Psoas muscle (tissue), 8 donors: ENCODE results near the gene THTPA. TPM values are rescaled to one million over a fixed set of nuclear protein-coding genes. Genes with fewer than 3 reads are reported as not detected.

Experiments used
- ATAC-seq, 4 donors: fragments of 200-7000 bp; cut with Tn5 transposase; one replicate each; pipeline ENCODE4 v1.9.1; 2020; ENCODE audit warnings: moderate library complexity in 3 of 4, mild to moderate bottlenecking in 2 of 4
- DNase-seq, 2 donors: peaks; one replicate each; pipeline ENCODE4 v3.0.0-alpha.2; 2020
- H3K27ac ChIP-seq: fragments of 200-600 bp; one replicate; pipeline ENCODE4 v1.8.0; 2022
- H3K27me3 ChIP-seq, 3 donors: fragments of 200-600 bp in 1 of 3; one replicate each; pipeline versions ENCODE4 v1.6.1 to v1.8.0; 2013 to 2022; ENCODE audit warnings: low read length in 2 of 3, mild to moderate bottlenecking in 2 of 3, moderate library complexity in 1 of 3; ENCODE audit not compliant: insufficient read depth in 3 of 3
- H3K36me3 ChIP-seq, 2 donors: fragments of 200-600 bp in 1 of 2; one replicate each; pipeline versions ENCODE4 v1.6.1 to v1.8.0; 2013 to 2022; ENCODE audit warnings: low read depth in 1 of 2, mild to moderate bottlenecking in 1 of 2, moderate library complexity in 1 of 2; ENCODE audit not compliant: insufficient read depth in 1 of 2
- H3K4me1 ChIP-seq: fragments of 200-600 bp; one replicate; pipeline ENCODE4 v1.8.0; 2022
- H3K4me3 ChIP-seq: fragments of 200-600 bp; one replicate; pipeline ENCODE4 v1.8.0; 2022; ENCODE audit warnings: mild to moderate bottlenecking
- H3K9me3 ChIP-seq: fragments of 200-600 bp; one replicate; pipeline ENCODE4 v1.8.0; 2022
- CTCF ChIP-seq: fragments of 200-600 bp; IDR thresholded peaks from one replicate; pipeline ENCODE4 v1.8.0; 2022; ENCODE audit warnings: antibody characterized with exemption
- WGBS, 3 donors: extraction: QIAGEN DNeasy Blood & Tissue Kit; methylation state at CpG; one replicate each; pipeline versions ENCODE4 v1.1.6 to v1.1.7; 2013; 5-methylcytosine and 5-hydroxymethylcytosine counted together
- intact Hi-C, 2 donors: fragments of 100-400 bp; cut with DNase I; formaldehyde crosslinking; loops; one replicate each; pipeline versions ENCODE4 v1.11.0 to v1.14.2; 2022
- polyA plus RNA-seq, 3 donors: library from polyadenylated mRNA; stranded (reverse); fragments of 200-250 nt; gene quantifications; one replicate each; pipeline ENCODE4 v1.2.3, GENCODE V29; 2013
- total RNA-seq, 4 donors: library from RNA; stranded (reverse); fragmentation: NEBNext Ultra II Directional in 2 of 4; extraction: Animal tissue kit (Norgen Biotek cat#: 25700) in 2 of 4; gene quantifications; one replicate each; pipeline versions ENCODE4 v1.2.1 to v1.2.4, GENCODE V29; 2021 to 2023
- donor health status: healthy with polysubstance abuse.
- donor health status: DM: no; HTN: no; CAD: no; lungs with moderate emphysema.
- donor health status: Bipolar disorder and iron deficiency.
- donor health status: healthy.
- donor health status: DM: yes; HTN: yes; CAD: no.
- donor health status: DM: no; HTN: no; CAD: no.
- donor health status: DM: no; HTN: no; CAD: no.
- donor health status: DM: yes; HTN: yes; CAD: no.

THTPA gene
- total and polyA plus RNA-seq, 7 donors: 18.5 to 53.5 (median 26.0) TPM

GRCh38 chr14:23544511-23545447 lies 11.3 kb upstream of the THTPA start:
- TF ChIP-seq CTCF: no peak

GRCh38 chr14:23545740-23546365 lies 10.2 kb upstream of the THTPA start:
- DNase-seq (no peak), ATAC-seq (no peak)
- Histone ChIP-seq H3K4me1 (peaks cover 4% of the 10 kb centered on the region), H3K27me3 (peaks cover 0 to 5% (median 0%) of the 10 kb centered on the region in 3 donors), H3K36me3 (no peaks in the 10 kb centered on the region), H3K4me3 (no peak overlapping the region), H3K27ac (peak overlapping the region; percentile 6), H3K9me3 (no peaks in the 10 kb centered on the region)
- intact Hi-C loops: no loop called here
- WGBS, 3 donors: 62 to 77% (median 71%) methylated on average over 4 of the region's 4 CpGs
- no peak for TF ChIP-seq CTCF

More at GRCh38 chr14:23544511-23545447, 11.3 kb upstream of the THTPA start:
- Histone ChIP-seq H3K36me3 (no peaks in the 10 kb centered on the region), H3K27me3 (no peaks in the 10 kb centered on the region), H3K27ac (no peak overlapping the region), H3K9me3 (no peaks in the 10 kb centered on the region), H3K4me3 (no peak overlapping the region), H3K4me1 (no peaks in the 10 kb centered on the region)
- DNase-seq (peak; percentile 43 to 83), ATAC-seq (peak; percentile 21 to 87 (median 57))
- intact Hi-C loops: no loop called here
- WGBS, 3 donors: 31 to 34% (median 33%) methylated on average over 25 of the region's 25 CpGs

GRCh38 chr14:23546450-23547035 lies 9.5 kb upstream of the THTPA start:
- intact Hi-C loops: no loop called here
- H3K27me3 ChIP-seq: peaks cover 0 to 5% (median 0%) of the 10 kb centered on the region in 3 donors
- ATAC-seq: no peak
- no peak overlapping the region for H3K27ac ChIP-seq
- no peak for TF ChIP-seq CTCF
- WGBS, 3 donors: 70 to 73% (median 70%) methylated on average over 10 of the region's 10 CpGs
- no peak overlapping the region for H3K4me3 ChIP-seq
- H3K9me3 ChIP-seq: no peaks in the 10 kb centered on the region
- DNase-seq: no peak
- H3K36me3 ChIP-seq: no peaks in the 10 kb centered on the region
- H3K4me1 ChIP-seq: peaks cover 4% of the 10 kb centered on the region

- no peaks in the 10 kb centered on the region for H3K36me3 ChIP-seq
- ATAC-seq (no peak), DNase-seq (no peak)
- 74 to 89% (median 81%) methylated on average over 2 of the region's 2 CpGs for WGBS, 3 donors
- no peak overlapping the region for H3K27ac ChIP-seq
- intact Hi-C loops: no loop called here
- H3K4me3 ChIP-seq: no peak overlapping the region
- peaks cover 0 to 5% (median 0%) of the 10 kb centered on the region in 3 donors for H3K27me3 ChIP-seq
- peaks cover 4% of the 10 kb centered on the region for H3K4me1 ChIP-seq
- no peaks in the 10 kb centered on the region for H3K9me3 ChIP-seq
- no peak for TF ChIP-seq CTCF
Observed at GRCh38 chr14:23547924-23548323, 8.1 kb upstream of the THTPA start.
